WERI-Rb-1 (cell line): Measurements from ENCODE around the gene IGBP1.
A peak's percentile ranks its signal among the peaks of the same experiment; 100 is the strongest.
"Not testable (repeated sequence)": the region's sequence is repeated elsewhere in the genome, so short reads cannot be mapped to it uniquely, and the experiment has no call there.

Source experiments
- DNase-seq: peaks from one replicate; pipeline ENCODE4 v3.0.0-alpha.2; 2020
- H3K27ac ChIP-seq: fragments of 250-450 bp; sonication (Bioruptor Pico); 2 replicates; pipeline ENCODE4 v1.5.1; 2020; ENCODE audit warnings: mild to moderate bottlenecking, moderate library complexity
- H3K27me3 ChIP-seq: fragments of 250-450 bp; sonication (Bioruptor Pico); 2 replicates; pipeline ENCODE4 v1.5.1; 2021; ENCODE audit warnings: mild to moderate bottlenecking, low read depth, moderate library complexity; ENCODE audit not compliant: insufficient read depth, severe bottlenecking
- H3K36me3 ChIP-seq: fragments of 250-450 bp; sonication (Bioruptor Pico); 2 replicates; pipeline ENCODE4 v1.5.1; 2020; ENCODE audit warnings: mild to moderate bottlenecking, moderate library complexity
- H3K4me3 ChIP-seq: 2 replicates; pipeline ENCODE4 v1.5.1; 2011; ENCODE audit warnings: low read depth, mild to moderate bottlenecking, control low read depth, low read length
- H3K9me3 ChIP-seq: fragments of 250-450 bp; sonication (Bioruptor Pico); 2 replicates; pipeline ENCODE4 v1.5.1; 2021; ENCODE audit warnings: mild to moderate bottlenecking, moderate library complexity; ENCODE audit not compliant: severe bottlenecking
- TF ChIP-seq, protein P1 (sequence below): IDR thresholded peaks from 2 replicates; pipeline ENCODE4 v1.5.1; 2011; ENCODE audit warnings: low read depth, mild to moderate bottlenecking, control low read depth, inconsistent platforms, low read length

IGBP1 gene

GRCh38 chrX:70092247-70092646, 41.0 kb upstream of the IGBP1 start:
- Histone ChIP-seq H3K9me3 (no peaks in the 10 kb centered on the region), H3K27me3 (peaks cover 2% of the 10 kb centered on the region), H3K27ac (no peak overlapping the region), H3K4me3 (no peak overlapping the region), H3K36me3 (no peaks in the 10 kb centered on the region)
- no peak for DNase-seq
- TF ChIP-seq, protein P1, sequence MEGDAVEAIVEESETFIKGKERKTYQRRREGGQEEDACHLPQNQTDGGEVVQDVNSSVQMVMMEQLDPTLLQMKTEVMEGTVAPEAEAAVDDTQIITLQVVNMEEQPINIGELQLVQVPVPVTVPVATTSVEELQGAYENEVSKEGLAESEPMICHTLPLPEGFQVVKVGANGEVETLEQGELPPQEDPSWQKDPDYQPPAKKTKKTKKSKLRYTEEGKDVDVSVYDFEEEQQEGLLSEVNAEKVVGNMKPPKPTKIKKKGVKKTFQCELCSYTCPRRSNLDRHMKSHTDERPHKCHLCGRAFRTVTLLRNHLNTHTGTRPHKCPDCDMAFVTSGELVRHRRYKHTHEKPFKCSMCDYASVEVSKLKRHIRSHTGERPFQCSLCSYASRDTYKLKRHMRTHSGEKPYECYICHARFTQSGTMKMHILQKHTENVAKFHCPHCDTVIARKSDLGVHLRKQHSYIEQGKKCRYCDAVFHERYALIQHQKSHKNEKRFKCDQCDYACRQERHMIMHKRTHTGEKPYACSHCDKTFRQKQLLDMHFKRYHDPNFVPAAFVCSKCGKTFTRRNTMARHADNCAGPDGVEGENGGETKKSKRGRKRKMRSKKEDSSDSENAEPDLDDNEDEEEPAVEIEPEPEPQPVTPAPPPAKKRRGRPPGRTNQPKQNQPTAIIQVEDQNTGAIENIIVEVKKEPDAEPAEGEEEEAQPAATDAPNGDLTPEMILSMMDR, result no peak

DNA sequence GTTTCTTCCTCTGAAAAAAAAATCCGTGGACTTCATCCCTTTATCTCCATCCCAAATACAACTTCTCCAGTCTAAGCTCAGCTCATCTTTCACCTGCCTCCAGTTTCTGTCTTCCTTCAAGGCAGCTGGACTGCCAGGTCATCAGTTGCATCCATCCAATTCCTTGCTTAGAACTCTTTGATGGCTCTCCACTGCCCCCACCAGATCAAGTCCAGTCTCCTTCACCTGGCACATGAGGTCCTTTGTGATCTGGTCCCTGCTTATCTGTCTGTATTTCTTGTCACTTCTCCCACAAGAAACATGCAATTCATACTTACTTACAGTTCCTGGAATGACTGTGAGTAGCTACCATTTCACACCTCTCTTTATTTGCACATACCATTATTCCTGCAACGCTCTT, 37.2 kb upstream of the IGBP1 start:
- Histone ChIP-seq H3K36me3 (no peaks in the 10 kb centered on the region), H3K4me3 (no peak overlapping the region), H3K27me3 (no peaks in the 10 kb centered on the region), H3K27ac (no peak overlapping the region), H3K9me3 (no peaks in the 10 kb centered on the region)
- TF ChIP-seq, protein P1, result peak; percentile 66
- DNase-seq, result peak; percentile 61

GRCh38 chrX:70105229-70105628, 28.0 kb upstream of the IGBP1 start:
- no peak for DNase-seq
- H3K27ac ChIP-seq, result no peak overlapping the region
- no peaks in the 10 kb centered on the region for H3K36me3 ChIP-seq
- H3K9me3 ChIP-seq, result no peaks in the 10 kb centered on the region
- H3K4me3 ChIP-seq, result no peak overlapping the region
- H3K27me3 ChIP-seq, result no peaks in the 10 kb centered on the region
- TF ChIP-seq, protein P1, result no peak

DNA sequence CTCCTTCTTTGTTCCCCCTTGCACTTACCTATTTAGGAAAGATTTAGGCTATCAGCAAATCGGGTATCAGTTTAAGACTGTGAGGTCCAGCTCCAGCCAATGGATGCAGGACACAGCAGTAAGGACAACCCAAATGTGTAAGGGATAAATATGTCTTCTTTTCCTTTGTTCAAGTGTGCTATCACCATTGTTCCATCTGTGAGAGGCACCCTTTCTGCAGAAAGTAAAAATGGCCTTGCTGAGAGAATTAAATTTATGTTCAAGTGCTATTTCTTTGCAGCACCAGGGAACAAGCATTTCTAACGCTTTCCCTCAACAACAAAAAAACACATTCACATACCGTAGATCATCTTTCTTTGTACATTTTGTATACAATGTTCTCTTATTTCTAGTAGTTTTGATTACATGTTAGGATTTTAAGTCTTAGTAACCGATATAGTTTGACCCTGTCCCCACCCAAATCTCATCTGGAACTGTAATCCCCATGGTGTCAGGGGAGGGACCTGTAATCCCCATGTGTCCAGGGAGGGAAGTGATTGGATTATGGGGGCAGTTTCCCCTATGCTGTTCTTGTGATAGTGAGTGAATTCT, 21.7 kb upstream of the IGBP1 start:
- H3K27me3 ChIP-seq, H3K4me3 ChIP-seq: not testable (repeated sequence)

DNA sequence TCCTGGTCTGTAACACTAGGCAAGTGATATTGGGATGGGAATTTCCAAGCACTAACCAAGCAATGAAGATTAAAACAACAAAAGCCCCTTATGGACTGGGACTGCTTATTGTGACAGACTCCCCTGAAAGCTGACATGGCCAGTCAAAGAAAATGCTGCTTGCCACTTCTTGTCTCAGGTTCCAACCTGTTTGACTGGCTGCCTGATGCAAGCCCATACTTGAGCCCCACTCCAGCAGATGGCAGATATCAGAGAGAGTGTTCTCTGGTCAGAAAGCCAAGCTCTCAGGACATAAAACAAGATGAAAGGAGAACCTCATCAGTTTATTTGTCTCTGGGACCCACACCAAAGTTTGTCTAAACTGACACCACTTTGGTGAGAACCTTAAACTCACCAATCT, 15.5 kb upstream of the IGBP1 start:
- DNase-seq, result no peak
- no peaks in the 10 kb centered on the region for H3K27me3 ChIP-seq
- TF ChIP-seq, protein P1, result no peak
- H3K4me3 ChIP-seq, result no peak overlapping the region
- H3K9me3 ChIP-seq, result peaks cover 8% of the 10 kb centered on the region
- no peaks in the 10 kb centered on the region for H3K36me3 ChIP-seq
- no peak overlapping the region for H3K27ac ChIP-seq

More for the DNA sequence above, 21.7 kb upstream of the IGBP1 start:
- not testable (repeated sequence) for DNase-seq, H3K36me3 ChIP-seq
- peaks cover 17% of the 10 kb centered on the region for H3K9me3 ChIP-seq
- peak overlapping the region; percentile 16; the same call in 1 of the 2 replicates for H3K27ac ChIP-seq

- not testable (repeated sequence) for H3K27me3 ChIP-seq, H3K9me3 ChIP-seq, H3K4me3 ChIP-seq, H3K27ac ChIP-seq, H3K36me3 ChIP-seq, DNase-seq
Measured at GRCh38 chrX:70123014-70123413, 10.2 kb upstream of the IGBP1 start.

- TF ChIP-seq, protein P1, result no peak
- Histone ChIP-seq H3K36me3 (no peaks in the 10 kb centered on the region), H3K27ac (no peak overlapping the region), H3K27me3 (no peaks in the 10 kb centered on the region), H3K9me3 (peaks cover 3% of the 10 kb centered on the region), H3K4me3 (no peak overlapping the region)
- no peak for DNase-seq
Measured at GRCh38 chrX:70124678-70125077, 8.6 kb upstream of the IGBP1 start.
